ENCODE results near the gene EXOC8. TPM values are rescaled to one million over a fixed set of nuclear protein-coding genes. Genes with fewer than 3 reads are reported as not detected.

Gene EXOC8
- 13.7 TPM for polyA plus RNA-seq (2013)

- Histone ChIP-seq H3K4me1 (ENCODE audit: control extremely low read depth in 1 of 4, control insufficient read depth in 4 of 4, insufficient read depth in 4 of 4, low read length in 3 of 4) (peaks cover 28 to 52% (median 44%) of the 10 kb centered on the region in 4 experiments), H3K36me3 (ENCODE audit: control insufficient read depth in 4 of 4, insufficient read depth in 4 of 4, low read length in 3 of 4) (peaks cover 2 to 10% (median 3%) of the 10 kb centered on the region in 4 experiments), H3K9me3 (ENCODE audit: control extremely low read depth in 1 of 5, control insufficient read depth in 4 of 5, insufficient read depth in 2 of 5, low read depth in 1 of 5, low read length in 4 of 5) (no peaks in the 10 kb centered on the region), H3K4me3 (ENCODE audit: control insufficient read depth in 1 of 7, extremely low read depth in 1 of 7, insufficient read depth in 4 of 7, low read depth in 2 of 7, low read length in 6 of 7) (peak within 1 kb of the TSS; percentile 89 to 100 (median 99)), H3K27me3 (replicated peaks in 2 of 5; ENCODE audit: control insufficient read depth in 4 of 5, insufficient read depth in 5 of 5, low read length in 4 of 5) (no peaks in the 10 kb centered on the region), H3K27ac (ENCODE audit: insufficient read depth in 1 of 2, low read depth in 1 of 2, low read length in 2 of 2, poor library complexity in 1 of 2, severe bottlenecking in 2 of 2) (peak within 1 kb of the TSS; percentile 99)
- POLR2A ChIA-PET, result interaction anchor here (0.5 kb wide), 1 partner anchor 97 kb away, joined by 6 read pairs; no protein-coding TSS in a partner anchor
- peak; percentile 96 to 98 (median 97) for DNase-seq
- 0% methylated on average over 69 of the region's 74 CpGs for WGBS (ENCODE audit: insufficient coverage)
- CTCF ChIA-PET, result interaction anchor here (0.8 to 2.3 kb wide), 5 partner anchors 12 to 22 kb away, joined by 3 to 16 read pairs (median 4); no protein-coding TSS in a partner anchor
These were observed at the start of gene EXOC8 for GRCh38 chr1:231337472-231338269. TSS of gene EXOC8 (minus strand) at chr1:231337852. CDS start at chr1:231337745, 107 bp downstream.

GRCh38 chr1:231386466-231386865, 48.8 kb upstream of the EXOC8 start:
- no peaks in the 10 kb centered on the region for H3K27me3 ChIP-seq (replicated peaks in 2 of 5; ENCODE audit: control insufficient read depth in 4 of 5, insufficient read depth in 5 of 5, low read length in 4 of 5)
- H3K4me1 ChIP-seq (ENCODE audit: control extremely low read depth in 1 of 4, control insufficient read depth in 4 of 4, insufficient read depth in 4 of 4, low read length in 3 of 4), result peaks cover 3 to 13% (median 6%) of the 10 kb centered on the region in 4 experiments
- CTCF ChIA-PET, result interaction anchor here (1.1 kb wide), 1 partner anchor 209 kb away, joined by 4 read pairs; no protein-coding TSS in a partner anchor
- H3K27ac ChIP-seq (ENCODE audit: insufficient read depth in 1 of 2, low read depth in 1 of 2, low read length in 2 of 2, poor library complexity in 1 of 2, severe bottlenecking in 2 of 2), result no peak overlapping the region
- peaks cover 0 to 5% (median 0%) of the 10 kb centered on the region in 4 experiments for H3K36me3 ChIP-seq (ENCODE audit: control insufficient read depth in 4 of 4, insufficient read depth in 4 of 4, low read length in 3 of 4)
- H3K9me3 ChIP-seq (ENCODE audit: control extremely low read depth in 1 of 5, control insufficient read depth in 4 of 5, insufficient read depth in 2 of 5, low read depth in 1 of 5, low read length in 4 of 5), result no peaks in the 10 kb centered on the region
- DNase-seq, result no peak
- no peak overlapping the region for H3K4me3 ChIP-seq (ENCODE audit: control insufficient read depth in 1 of 7, extremely low read depth in 1 of 7, insufficient read depth in 4 of 7, low read depth in 2 of 7, low read length in 6 of 7)
- POLR2A ChIA-PET, result no interaction called here

DNA sequence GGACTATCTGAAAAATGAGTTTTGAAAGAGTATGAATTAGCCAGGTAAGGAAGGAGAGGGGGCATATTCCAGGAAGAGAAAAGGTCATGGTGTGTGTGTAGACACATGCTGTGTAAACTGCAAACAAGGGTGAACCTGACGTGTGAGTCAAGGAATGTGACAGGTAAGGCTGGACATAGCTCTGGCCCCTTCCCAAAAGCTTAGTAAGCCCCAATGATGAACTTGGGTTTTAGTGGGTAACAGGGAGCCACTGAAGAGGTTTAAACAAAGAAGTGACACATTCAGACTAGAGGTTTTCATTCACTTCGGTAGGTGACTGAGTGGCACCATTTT, 47.7 kb upstream of the EXOC8 start:
- Histone ChIP-seq H3K9me3 (ENCODE audit: control extremely low read depth in 1 of 5, control insufficient read depth in 4 of 5, insufficient read depth in 2 of 5, low read depth in 1 of 5, low read length in 4 of 5) (no peaks in the 10 kb centered on the region), H3K36me3 (ENCODE audit: control insufficient read depth in 4 of 4, insufficient read depth in 4 of 4, low read length in 3 of 4) (peaks cover 0 to 5% (median 0%) of the 10 kb centered on the region in 4 experiments), H3K4me1 (ENCODE audit: control extremely low read depth in 1 of 4, control insufficient read depth in 4 of 4, insufficient read depth in 4 of 4, low read length in 3 of 4) (peaks cover 3 to 8% (median 6%) of the 10 kb centered on the region in 4 experiments), H3K4me3 (ENCODE audit: control insufficient read depth in 1 of 7, extremely low read depth in 1 of 7, insufficient read depth in 4 of 7, low read depth in 2 of 7, low read length in 6 of 7) (no peak overlapping the region), H3K27ac (ENCODE audit: insufficient read depth in 1 of 2, low read depth in 1 of 2, low read length in 2 of 2, poor library complexity in 1 of 2, severe bottlenecking in 2 of 2) (no peak overlapping the region), H3K27me3 (replicated peaks in 2 of 5; ENCODE audit: control insufficient read depth in 4 of 5, insufficient read depth in 5 of 5, low read length in 4 of 5) (no peaks in the 10 kb centered on the region)
- DNase-seq, result no peak
- 100% methylated on average over 2 of the region's 2 CpGs for WGBS (ENCODE audit: insufficient coverage)
- POLR2A ChIA-PET, result no interaction called here
- CTCF ChIA-PET, result interaction anchor here (0.9 to 1.1 kb wide), 2 partner anchors 24 to 210 kb away, joined by 4 read pairs; no protein-coding TSS in a partner anchor

DNA sequence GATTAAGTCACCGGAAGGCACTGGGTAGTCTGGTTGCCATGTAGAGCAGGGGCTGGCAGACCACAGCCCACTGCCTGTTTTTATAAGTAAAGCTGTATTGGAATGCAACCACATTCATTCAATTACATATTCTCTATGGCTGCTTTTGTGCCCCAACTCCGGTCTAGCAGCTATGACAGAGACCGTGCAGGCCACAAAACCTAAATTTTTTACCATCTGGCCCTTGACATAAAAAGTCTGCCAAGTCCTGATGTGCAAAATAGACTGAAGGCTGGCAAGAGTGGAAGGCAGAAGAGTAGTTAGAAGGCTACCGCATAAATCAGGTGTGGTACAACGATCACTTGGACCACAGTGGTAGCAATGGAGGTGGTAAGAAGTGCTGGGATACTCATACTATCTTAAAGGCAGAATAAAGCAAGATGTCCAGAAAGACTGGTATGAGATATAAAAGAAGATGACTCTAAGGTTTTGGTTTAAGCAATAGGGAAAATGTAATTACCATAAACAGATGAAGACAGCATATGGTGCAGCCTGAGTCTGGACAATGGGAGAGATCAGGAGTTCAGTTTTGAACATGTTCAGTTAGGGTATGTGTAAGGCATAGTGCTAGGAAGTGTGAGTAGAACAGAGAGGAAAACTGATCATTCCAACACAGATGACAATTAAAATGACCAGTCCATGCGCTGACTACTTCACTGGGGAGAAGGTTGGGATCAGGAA, 47.2 kb upstream of the EXOC8 start:
- 100% methylated on average over 4 of the region's 6 CpGs for WGBS (ENCODE audit: insufficient coverage)
- no peaks in the 10 kb centered on the region for H3K9me3 ChIP-seq (ENCODE audit: control extremely low read depth in 1 of 5, control insufficient read depth in 4 of 5, insufficient read depth in 2 of 5, low read depth in 1 of 5, low read length in 4 of 5)
- H3K4me3 ChIP-seq (ENCODE audit: control insufficient read depth in 1 of 7, extremely low read depth in 1 of 7, insufficient read depth in 4 of 7, low read depth in 2 of 7, low read length in 6 of 7), result no peak overlapping the region
- no peak overlapping the region for H3K27ac ChIP-seq (ENCODE audit: insufficient read depth in 1 of 2, low read depth in 1 of 2, low read length in 2 of 2, poor library complexity in 1 of 2, severe bottlenecking in 2 of 2)
- POLR2A ChIA-PET, result no interaction called here
- peaks cover 3 to 5% (median 4%) of the 10 kb centered on the region in 4 experiments for H3K4me1 ChIP-seq (ENCODE audit: control extremely low read depth in 1 of 4, control insufficient read depth in 4 of 4, insufficient read depth in 4 of 4, low read length in 3 of 4)
- DNase-seq, result no peak
- peaks cover 0 to 5% (median 0%) of the 10 kb centered on the region in 4 experiments for H3K36me3 ChIP-seq (ENCODE audit: control insufficient read depth in 4 of 4, insufficient read depth in 4 of 4, low read length in 3 of 4)
- CTCF ChIA-PET, result no interaction called here
- no peaks in the 10 kb centered on the region for H3K27me3 ChIP-seq (replicated peaks in 2 of 5; ENCODE audit: control insufficient read depth in 4 of 5, insufficient read depth in 5 of 5, low read length in 4 of 5)

DNA sequence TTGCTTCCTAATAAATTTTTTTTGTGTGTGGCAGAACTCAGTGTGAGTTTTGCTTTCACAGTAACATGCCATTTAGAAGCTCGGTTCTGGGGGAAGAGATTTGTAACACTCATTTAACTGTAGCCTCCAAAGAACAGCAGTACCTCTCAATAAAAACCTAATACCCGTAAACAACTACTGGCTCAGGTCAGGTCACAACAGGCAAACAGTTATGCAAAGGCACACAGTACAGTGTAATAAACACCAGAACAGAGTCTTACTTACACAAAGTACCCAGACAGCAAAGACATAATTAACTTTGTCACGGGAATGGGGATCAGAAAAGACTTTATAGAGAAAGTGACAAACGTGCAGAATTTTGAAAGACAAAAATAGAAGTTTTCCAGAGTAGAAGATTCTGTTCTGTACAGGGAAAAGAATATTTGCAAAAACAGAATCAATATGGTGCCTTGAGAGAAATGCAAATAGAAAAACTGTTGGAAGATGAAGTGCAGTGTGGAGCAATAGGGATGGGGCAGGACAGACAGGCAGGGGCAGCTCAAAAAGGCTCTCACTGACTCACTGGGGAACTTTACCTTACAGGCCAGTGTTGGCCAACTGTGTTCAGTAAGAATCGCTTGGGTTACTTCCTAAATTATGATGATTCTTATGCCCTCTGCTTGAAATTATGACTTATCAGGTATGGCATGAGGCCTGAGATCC, 45.7 kb upstream of the EXOC8 start:
- H3K4me1 ChIP-seq (ENCODE audit: control extremely low read depth in 1 of 4, control insufficient read depth in 4 of 4, insufficient read depth in 4 of 4, low read length in 3 of 4), result peaks cover 7 to 9% (median 8%) of the 10 kb centered on the region in 4 experiments

GRCh38 chr1:231382426-231382825, 44.8 kb upstream of the EXOC8 start:
- Histone ChIP-seq H3K4me3 (ENCODE audit: control insufficient read depth in 1 of 7, extremely low read depth in 1 of 7, insufficient read depth in 4 of 7, low read depth in 2 of 7, low read length in 6 of 7) (no peak overlapping the region), H3K9me3 (ENCODE audit: control extremely low read depth in 1 of 5, control insufficient read depth in 4 of 5, insufficient read depth in 2 of 5, low read depth in 1 of 5, low read length in 4 of 5) (no peaks in the 10 kb centered on the region), H3K36me3 (ENCODE audit: control insufficient read depth in 4 of 4, insufficient read depth in 4 of 4, low read length in 3 of 4) (peaks cover 0 to 5% (median 0%) of the 10 kb centered on the region in 4 experiments), H3K4me1 (ENCODE audit: control extremely low read depth in 1 of 4, control insufficient read depth in 4 of 4, insufficient read depth in 4 of 4, low read length in 3 of 4) (peaks cover 5 to 16% (median 10%) of the 10 kb centered on the region in 4 experiments), H3K27ac (ENCODE audit: insufficient read depth in 1 of 2, low read depth in 1 of 2, low read length in 2 of 2, poor library complexity in 1 of 2, severe bottlenecking in 2 of 2) (no peak overlapping the region), H3K27me3 (replicated peaks in 2 of 5; ENCODE audit: control insufficient read depth in 4 of 5, insufficient read depth in 5 of 5, low read length in 4 of 5) (no peaks in the 10 kb centered on the region)
- no peak for DNase-seq
- ChIA-PET POLR2A (no interaction called here), CTCF (interaction anchor here (1.5 kb wide), 1 partner anchor 22 kb away, joined by 4 read pairs; no protein-coding TSS in a partner anchor)
- WGBS (ENCODE audit: insufficient coverage), result 100% methylated on average over 1 of the region's 3 CpGs

More for the DNA sequence above, 45.7 kb upstream of the EXOC8 start:
- Histone ChIP-seq H3K4me3 (ENCODE audit: control insufficient read depth in 1 of 7, extremely low read depth in 1 of 7, insufficient read depth in 4 of 7, low read depth in 2 of 7, low read length in 6 of 7) (no peak overlapping the region), H3K27me3 (replicated peaks in 2 of 5; ENCODE audit: control insufficient read depth in 4 of 5, insufficient read depth in 5 of 5, low read length in 4 of 5) (no peaks in the 10 kb centered on the region), H3K27ac (ENCODE audit: insufficient read depth in 1 of 2, low read depth in 1 of 2, low read length in 2 of 2, poor library complexity in 1 of 2, severe bottlenecking in 2 of 2) (no peak overlapping the region), H3K36me3 (ENCODE audit: control insufficient read depth in 4 of 4, insufficient read depth in 4 of 4, low read length in 3 of 4) (peaks cover 0 to 5% (median 0%) of the 10 kb centered on the region in 4 experiments), H3K9me3 (ENCODE audit: control extremely low read depth in 1 of 5, control insufficient read depth in 4 of 5, insufficient read depth in 2 of 5, low read depth in 1 of 5, low read length in 4 of 5) (no peaks in the 10 kb centered on the region)
- POLR2A ChIA-PET, result interaction anchor here (0.6 kb wide), 1 partner anchor 20 kb away, joined by 4 read pairs; no protein-coding TSS in a partner anchor
- 95% methylated on average over 4 of the region's 5 CpGs for WGBS (ENCODE audit: insufficient coverage)
- CTCF ChIA-PET, result interaction anchor here (1.5 kb wide), 1 partner anchor 23 kb away, joined by 4 read pairs; no protein-coding TSS in a partner anchor
- DNase-seq, result peak in 1 of 3 donors; percentile 18

Measured in common myeloid progenitor, CD34-positive (primary cell).